Inferior parietal cortex (tissue), 1 donor: ENCODE data around the gene ZBTB43.

Experiments
- DNase-seq: peaks from one replicate; pipeline ENCODE4 v3.0.0-alpha.2; 2016; ENCODE audit errors: extremely low spot score

Gene ZBTB43

DNA sequence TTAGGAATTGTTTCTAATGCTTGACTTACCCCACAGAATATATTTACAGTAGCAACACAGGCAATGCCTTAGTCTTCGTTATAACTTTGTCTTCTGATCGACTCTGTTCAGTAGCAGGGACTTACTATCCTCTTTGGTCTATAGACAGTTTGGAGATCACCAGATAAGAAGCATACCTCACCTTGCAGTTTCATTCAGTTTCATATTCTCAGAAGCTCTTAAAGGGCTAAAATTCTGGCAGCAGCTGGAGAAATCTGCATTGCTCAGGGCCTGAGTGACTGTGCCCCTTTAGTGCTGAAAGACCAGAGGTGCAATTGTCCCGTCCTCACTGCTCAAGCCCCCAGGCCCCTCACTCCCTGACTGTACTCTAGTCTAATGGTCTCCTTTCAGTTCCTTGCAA is 26.0 kb downstream of the ZBTB43 start:
- no peak for DNase-seq

- DNase-seq, result no peak
These were observed 27.6 kb downstream of the ZBTB43 start for GRCh38 chr9:126832440-126832839.

DNA sequence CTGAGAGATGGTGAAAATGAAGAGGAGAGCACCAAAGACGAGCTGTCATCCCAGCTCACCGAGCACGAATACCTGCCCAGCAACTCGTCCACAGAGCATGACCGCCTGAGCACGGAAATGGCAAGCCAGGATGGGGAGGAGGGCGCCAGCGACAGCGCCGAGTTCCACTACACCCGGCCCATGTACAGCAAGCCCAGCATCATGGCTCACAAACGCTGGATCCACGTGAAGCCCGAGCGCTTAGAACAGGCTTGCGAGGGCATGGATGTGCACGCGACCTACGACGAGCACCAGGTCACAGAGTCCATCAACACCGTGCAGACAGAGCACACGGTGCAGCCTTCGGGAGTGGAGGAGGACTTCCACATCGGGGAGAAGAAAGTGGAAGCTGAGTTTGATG is 28.2 kb downstream of the ZBTB43 start:
- no peak for DNase-seq

DNA sequence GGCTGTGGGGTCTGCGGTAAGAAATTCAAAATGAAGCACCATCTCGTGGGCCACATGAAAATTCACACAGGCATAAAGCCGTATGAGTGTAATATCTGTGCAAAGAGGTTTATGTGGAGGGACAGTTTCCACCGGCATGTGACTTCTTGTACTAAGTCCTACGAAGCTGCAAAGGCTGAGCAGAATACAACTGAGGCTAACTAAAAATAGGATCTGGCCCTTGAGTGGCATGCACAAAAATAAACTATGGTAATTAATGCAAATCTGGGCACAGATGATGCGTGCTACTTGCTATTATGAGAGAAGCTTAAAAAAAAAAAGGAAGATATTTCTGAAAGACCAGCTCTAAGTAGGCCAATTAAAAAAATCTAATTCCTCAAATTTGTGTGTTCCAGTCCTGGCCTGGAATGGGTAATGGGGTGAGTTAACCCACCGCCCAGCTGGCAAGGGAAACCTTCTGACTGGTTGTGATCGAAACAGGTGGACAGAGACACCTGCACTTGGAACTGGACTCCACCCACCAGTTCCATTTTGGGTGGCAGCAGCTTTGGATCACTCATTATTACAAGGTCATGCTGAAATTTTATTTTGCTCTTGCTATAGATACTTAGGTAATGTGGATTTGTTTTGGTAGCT is 29.0 kb downstream of the ZBTB43 start:
- no peak for DNase-seq

- DNase-seq, result no peak
These were observed 29.8 kb downstream of the ZBTB43 start for GRCh38 chr9:126834672-126835071.

DNA sequence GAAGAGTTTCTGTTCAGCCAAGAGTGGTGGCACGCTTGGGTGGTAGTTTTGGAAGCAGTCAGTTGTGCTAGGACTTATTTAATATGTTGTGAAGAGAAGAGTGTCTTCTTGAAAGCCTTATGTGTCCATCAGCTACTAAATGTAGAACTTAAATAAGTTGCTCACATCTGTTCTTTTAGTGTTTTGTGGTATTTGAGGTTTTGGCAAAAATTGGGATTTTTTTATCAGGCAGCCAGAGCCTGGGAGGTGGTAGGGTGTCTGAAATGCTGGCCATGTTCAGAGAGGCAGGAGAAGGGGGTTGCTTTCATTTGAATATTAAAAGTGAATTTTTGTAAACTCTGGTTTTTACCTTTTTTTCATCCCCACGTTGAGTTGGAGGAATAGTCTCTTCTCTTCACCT is 31.4 kb downstream of the ZBTB43 start:
- no peak for DNase-seq

DNA sequence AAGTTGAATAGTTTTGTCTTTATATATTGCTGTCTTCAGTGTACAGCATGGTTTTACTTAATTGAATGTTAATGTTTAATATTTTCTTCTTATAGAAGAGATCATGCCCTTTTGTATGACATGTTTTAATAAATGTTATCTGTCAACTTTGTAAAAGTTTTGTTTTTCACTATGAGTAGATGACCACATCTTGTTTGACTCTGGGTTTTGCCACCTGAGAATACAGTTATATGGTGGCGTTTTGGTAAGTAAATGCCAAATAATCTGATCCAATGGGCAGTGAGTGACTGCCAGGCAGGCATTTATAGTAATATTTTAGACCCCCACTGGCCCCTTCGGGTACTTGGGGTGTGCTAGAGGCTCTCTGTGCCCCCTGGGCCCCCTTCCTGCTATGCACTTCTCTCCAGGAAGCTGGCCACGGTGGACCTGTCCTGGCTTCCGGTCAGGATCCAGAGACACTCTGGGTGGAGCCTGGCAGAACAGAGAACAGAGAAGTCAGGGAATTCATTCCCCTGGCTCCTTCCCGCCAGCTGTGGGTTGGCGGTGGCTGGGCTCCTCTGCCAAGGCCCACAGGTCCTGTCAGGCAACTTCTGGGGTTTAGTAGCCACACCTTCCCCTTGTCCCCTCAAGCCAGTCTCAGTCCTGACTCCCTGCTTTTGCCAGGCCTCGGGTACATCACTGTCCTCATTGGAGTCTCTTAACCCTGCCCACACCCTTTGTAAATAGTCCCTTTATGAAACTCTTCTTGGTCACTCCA is 33.4 kb downstream of the ZBTB43 start:
- DNase-seq, result no peak

DNA sequence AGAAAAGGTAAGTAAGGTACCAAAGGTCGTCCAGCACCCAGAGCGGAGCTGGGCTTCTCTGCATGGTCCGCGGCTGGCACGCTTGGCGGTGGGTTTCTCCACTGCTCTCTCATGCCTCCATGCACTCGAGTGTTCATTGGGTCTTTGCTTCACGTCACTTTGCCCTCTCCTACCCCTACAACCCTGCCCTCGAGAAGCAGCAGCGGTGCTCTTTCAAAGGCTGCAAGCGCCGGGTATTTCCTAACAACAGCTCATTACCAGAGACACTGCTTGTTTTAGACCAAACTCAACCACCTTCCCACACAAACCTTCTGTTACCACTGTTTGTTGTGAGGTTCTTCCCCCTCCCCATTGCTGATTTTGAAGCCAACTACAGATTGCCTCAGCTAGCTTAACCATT is 34.1 kb downstream of the ZBTB43 start:
- no peak for DNase-seq

DNA sequence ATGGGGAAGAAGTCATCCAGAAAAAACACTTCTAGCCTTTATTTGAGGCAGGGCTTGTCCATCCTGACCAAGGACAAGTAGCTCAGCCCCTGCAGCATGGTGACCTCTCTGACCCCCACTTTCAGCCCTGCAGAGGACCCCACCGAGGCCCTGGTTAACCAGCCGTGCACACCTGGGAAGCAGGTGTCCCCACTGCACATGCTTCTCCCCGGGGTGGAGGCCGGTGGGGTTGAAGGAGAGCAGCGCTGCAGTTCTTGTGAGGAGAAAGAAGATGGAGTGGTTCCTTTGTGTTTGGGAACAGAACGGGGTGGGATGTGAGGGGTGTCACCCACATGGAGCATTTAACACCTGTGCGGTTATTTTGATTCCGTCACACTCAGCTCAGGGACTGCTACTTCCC is 34.5 kb downstream of the ZBTB43 start:
- DNase-seq, result no peak

DNA sequence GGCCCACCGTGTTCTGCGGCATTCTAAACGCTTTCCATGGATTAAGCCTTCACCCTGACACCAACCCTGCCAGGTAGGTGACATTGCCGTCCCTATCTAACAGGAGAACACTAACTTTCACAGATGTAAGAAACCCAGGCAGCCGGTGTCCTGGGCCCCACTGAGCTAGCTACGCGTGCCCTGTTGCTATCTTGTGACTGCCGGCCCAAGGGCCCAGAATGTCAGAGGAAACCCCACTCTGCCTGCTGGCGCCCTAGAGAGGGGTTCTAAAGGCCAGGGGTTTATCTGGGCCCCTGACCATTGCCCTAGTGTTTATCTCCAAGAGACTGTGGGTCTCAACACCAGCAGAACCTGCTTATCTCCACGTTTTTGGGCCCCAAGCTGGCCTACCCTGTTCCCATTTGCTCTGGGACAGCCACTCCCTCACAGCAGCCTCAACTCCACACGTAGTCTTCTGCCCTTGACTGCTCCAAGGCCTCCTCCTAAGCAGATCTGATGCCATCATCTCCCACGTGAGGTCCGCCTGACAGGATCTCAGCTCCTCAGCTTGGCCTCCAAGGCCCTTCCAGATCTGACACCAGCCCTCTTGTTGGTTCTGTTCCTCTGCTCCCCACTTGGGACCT is 37.5 kb downstream of the ZBTB43 start:
- DNase-seq, result no peak

GRCh38 chr9:126842977-126843799 is 38.3 kb downstream of the ZBTB43 start:
- DNase-seq, result no peak

DNA sequence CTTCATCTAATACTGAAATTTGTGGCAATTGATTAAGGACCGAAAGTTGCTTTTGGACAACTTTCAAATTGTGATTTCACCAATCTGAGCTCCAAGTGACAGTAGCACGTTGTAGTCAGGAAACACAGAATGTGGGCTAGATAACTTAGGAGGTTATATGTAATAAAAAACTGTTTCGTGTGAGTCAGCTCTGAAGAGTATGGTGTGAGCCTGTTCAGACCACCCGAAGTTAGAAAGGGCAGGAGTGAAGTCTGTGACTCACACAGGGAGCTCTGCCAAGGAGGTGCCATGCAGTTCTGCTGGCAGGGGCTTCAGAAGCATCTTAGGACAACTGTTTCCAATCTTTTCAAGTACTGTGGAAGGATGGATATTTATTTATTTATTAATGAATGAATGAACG is 39.2 kb downstream of the ZBTB43 start:
- DNase-seq, result no peak

DNA sequence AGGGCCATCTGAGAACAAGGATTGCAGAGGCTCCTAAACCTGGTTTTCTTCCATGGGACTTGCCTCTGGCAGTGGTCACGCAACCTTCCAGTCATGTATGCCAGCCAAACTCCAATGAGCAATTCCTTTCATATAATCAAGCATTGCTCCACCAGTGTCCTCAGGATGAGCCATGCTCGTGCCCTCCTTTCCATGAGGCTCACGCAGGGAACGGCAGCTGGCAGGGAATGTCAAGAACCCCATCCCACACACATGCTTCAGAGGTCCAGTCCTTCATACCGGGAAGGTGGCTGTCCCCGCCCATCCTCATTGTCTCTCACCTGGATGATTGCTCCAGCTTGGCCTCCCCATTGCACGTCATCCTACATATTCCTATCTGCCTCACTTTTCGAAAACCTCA is 42.2 kb downstream of the ZBTB43 start:
- DNase-seq, result no peak

GRCh38 chr9:126849591-126850225 is 44.9 kb downstream of the ZBTB43 start:
- no peak for DNase-seq

DNA sequence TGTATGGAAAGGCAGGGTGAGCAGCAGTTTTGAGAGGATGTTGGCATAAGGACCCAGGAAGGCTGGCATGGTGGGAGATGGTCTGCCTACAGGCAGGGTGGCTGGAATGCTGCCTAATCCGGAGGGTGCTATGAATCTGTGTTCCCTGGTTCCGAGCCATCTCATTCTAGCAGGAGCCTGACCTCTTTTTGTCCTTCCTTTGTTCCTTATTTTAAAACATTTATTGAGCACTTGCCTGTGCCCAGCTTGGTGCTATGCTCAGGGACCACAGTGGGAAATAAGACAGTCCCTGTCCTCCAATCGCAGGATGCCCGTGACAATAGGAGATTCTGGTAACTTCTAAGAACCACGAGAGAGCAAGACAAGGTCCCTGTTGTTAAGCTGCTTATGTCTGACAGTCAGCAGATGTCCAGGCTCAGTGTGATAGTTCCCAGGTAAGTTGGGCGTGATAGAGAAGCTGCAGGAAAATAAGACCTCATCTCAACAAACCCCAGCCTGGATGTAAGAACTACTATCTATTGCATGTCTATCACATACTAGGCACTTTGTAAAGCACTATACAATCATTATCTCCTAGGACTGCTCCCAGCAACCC is 46.5 kb downstream of the ZBTB43 start:
- no peak for DNase-seq

DNA sequence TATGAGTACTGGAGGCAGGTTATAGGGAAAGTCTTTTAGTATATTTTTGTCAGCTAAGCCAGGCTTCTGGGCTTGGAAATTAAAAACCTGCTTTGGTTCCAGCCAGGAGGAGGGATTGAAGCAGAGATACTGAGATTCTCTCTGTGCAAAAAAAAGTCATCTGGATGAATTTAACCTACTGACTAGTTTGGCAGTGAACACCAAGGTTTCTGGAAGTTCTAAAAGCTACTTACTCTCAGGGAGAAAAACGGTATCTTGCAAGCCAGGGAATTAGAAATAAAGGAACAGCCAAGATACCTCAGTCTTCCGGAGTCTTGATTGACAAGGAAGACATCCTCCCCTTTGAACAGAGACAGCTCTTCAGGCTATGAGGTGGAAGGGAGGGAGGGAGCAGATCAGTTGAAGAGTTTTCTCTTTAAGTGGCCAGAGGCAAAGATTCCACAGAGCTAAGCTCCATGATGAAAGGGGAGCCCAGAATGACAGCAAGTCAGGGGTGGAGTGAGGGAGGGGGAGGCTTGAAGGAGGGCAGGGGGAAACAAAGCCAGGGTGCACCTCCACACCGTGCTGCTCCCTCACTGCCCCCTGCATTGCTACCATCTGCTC is 47.3 kb downstream of the ZBTB43 start:
- no peak for DNase-seq

- no peak for DNase-seq
These were observed 48.8 kb downstream of the ZBTB43 start for GRCh38 chr9:126853667-126854066.

GRCh38 chr9:126854734-126855133 is 49.9 kb downstream of the ZBTB43 start:
- no peak for DNase-seq

DNA sequence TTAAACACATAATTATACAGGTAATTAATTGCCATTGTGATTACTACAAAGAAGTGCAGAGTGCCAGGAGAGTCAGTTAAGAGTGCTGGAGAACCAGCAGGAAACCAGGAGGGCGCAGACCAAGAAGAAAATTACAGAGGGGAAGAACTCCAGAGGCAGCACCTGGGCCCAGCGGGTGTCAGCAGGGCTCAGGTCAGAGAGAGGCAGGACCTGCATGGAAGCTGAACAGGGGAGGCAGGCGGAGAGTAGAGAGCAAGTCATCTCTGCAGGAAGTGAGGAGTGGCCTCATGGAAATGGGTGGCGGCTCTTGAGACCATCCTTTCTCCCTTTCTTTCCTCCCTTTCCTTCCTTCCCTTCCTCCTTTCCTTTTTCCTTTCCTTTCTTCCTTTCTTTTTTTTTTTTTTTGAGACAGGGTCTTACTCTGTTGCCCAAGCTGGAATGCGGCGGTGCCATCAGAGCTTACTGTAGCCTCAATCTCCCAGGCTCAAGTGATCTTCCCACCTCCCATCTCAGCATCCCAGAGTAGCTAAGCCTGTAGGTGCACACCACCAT is 51.6 kb downstream of the ZBTB43 start:
- no peak for DNase-seq

- no peak for DNase-seq
These were observed 52.6 kb downstream of the ZBTB43 start for GRCh38 chr9:126857261-126857960.
